Measurements from ENCODE around the gene LDLRAP1.

DNA sequence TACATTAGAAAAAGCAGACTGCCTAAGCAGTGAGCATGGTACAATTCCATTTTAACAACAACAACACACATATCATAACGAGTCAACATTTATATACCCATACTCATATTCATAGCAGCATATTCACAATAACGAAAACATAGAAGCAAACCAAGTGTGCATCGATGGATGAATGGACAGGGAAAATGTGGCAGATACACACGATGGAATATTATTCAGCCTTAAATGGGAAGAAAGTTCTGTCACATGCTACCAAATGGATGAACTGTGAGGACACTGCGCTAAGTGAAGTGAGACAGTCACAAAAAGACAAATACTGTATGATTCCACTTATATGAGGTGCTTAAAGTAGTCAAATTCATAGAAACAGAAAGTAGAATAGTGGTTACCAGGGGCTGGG lies 63.7 kb downstream of the LDLRAP1 start:
- TF ChIP-seq, protein P1, sequence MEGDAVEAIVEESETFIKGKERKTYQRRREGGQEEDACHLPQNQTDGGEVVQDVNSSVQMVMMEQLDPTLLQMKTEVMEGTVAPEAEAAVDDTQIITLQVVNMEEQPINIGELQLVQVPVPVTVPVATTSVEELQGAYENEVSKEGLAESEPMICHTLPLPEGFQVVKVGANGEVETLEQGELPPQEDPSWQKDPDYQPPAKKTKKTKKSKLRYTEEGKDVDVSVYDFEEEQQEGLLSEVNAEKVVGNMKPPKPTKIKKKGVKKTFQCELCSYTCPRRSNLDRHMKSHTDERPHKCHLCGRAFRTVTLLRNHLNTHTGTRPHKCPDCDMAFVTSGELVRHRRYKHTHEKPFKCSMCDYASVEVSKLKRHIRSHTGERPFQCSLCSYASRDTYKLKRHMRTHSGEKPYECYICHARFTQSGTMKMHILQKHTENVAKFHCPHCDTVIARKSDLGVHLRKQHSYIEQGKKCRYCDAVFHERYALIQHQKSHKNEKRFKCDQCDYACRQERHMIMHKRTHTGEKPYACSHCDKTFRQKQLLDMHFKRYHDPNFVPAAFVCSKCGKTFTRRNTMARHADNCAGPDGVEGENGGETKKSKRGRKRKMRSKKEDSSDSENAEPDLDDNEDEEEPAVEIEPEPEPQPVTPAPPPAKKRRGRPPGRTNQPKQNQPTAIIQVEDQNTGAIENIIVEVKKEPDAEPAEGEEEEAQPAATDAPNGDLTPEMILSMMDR (IDR thresholded peaks at IDR 0.05) = no peak
- TF ChIP-seq POLR2A (IDR thresholded peaks at IDR 0.05) (no peak), EP300 (IDR thresholded peaks at IDR 0.05) (no peak), POLR2AphosphoS5 (IDR thresholded peaks at IDR 0.05) (no peak)

Data from upper lobe of left lung (tissue), 4 donors.